ENCODE data around the gene GLIPR1L2.
"Not testable (repeated sequence)": the region's sequence is repeated elsewhere in the genome, so short reads cannot be mapped to it uniquely, and the experiment has no call there.

Gene GLIPR1L2

DNA sequence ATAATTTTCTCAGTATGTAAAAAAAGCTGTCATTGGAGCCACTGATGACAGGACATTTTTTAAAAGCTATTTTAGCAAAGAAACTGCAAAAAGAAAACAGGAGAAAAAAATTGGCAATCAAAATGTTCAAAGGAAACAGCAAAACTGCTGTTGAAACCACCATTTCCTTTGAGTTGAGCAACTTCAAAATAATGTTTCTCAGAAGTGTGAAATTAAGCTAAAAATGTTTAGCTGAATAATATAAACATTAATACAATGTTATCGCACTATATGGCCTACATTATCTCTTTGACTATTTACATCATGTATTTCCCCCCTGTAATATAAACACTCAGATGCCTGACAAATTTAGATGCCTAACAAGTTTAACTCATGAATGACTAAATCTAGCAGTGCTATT, 66.3 kb downstream of the GLIPR1L2 start:
- no peak overlapping the region for H3K4me3 ChIP-seq (ENCODE audit: low read length)
- DNase-seq (ENCODE audit: low read depth) = no peak
- TF ChIP-seq, protein P1, sequence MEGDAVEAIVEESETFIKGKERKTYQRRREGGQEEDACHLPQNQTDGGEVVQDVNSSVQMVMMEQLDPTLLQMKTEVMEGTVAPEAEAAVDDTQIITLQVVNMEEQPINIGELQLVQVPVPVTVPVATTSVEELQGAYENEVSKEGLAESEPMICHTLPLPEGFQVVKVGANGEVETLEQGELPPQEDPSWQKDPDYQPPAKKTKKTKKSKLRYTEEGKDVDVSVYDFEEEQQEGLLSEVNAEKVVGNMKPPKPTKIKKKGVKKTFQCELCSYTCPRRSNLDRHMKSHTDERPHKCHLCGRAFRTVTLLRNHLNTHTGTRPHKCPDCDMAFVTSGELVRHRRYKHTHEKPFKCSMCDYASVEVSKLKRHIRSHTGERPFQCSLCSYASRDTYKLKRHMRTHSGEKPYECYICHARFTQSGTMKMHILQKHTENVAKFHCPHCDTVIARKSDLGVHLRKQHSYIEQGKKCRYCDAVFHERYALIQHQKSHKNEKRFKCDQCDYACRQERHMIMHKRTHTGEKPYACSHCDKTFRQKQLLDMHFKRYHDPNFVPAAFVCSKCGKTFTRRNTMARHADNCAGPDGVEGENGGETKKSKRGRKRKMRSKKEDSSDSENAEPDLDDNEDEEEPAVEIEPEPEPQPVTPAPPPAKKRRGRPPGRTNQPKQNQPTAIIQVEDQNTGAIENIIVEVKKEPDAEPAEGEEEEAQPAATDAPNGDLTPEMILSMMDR (conservative IDR thresholded peaks at IDR 0.05; ENCODE audit: low read length) = no peak

DNA sequence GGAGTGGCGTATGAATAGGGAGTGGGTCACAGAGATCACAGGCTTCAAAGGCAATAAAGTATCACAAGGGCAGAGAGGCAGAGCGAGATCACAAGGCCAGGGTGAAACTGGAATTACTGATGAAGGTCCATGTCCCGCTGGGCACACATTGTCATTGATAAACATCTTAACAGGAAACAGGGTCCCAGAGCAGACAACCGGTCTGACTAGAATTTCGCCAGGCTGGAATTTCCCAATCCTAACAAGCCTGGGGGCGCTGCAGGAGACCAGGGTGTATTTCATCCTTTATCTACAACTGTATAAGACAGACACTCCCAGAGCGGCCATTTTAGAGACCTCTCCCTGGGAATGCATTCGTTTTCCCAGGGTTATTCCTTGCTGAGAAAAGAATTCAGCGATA, 67.0 kb downstream of the GLIPR1L2 start:
- not testable (repeated sequence) for H3K4me3 ChIP-seq (ENCODE audit: low read length); DNase-seq (ENCODE audit: low read depth)

DNA sequence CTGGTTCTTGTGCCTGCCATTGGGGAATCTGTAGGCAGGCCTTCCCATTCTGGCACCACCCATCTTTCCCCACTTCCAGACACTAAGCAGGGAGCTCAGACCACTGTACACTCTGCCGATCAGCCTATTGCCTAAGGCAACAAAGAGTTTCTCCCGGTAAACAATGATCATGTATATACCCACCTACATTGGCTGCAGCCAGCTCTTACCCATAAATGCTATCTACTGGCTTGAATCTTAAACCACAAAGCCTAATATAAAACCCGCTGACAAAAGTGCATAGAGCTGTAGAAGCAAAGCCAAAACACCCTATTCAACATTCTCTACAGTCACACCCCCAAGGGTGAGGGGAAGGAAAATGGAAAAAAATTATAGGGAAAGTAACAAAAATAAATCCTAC, 68.9 kb downstream of the GLIPR1L2 start:
- no peak overlapping the region for H3K4me3 ChIP-seq (ENCODE audit: low read length)
- DNase-seq (ENCODE audit: low read depth) = no peak
- TF ChIP-seq, protein P1 (conservative IDR thresholded peaks at IDR 0.05; ENCODE audit: low read length) = no peak

DNA sequence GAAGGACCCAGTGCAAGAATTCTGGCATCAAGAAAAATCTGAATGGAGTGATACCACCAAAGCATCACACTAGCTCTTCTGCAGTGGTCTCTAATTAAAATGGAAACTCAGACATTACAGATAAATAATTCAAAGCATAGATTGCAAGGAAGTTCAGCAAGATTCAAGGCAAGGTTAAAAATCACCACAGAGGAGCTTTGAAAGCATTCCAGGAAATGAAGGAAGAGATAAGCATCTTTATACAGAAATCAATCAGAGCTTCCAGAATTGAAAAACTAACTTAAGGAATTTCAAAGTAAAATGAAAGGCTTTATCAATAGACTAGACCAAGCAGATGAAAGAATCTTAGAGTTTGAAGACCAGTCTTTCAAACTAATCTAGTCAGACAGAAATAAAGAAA, 69.3 kb downstream of the GLIPR1L2 start:
- TF ChIP-seq, protein P1 (conservative IDR thresholded peaks at IDR 0.05; ENCODE audit: low read length) = no peak
- no peak overlapping the region for H3K4me3 ChIP-seq (ENCODE audit: low read length)
- no peak for DNase-seq (ENCODE audit: low read depth)

DNA sequence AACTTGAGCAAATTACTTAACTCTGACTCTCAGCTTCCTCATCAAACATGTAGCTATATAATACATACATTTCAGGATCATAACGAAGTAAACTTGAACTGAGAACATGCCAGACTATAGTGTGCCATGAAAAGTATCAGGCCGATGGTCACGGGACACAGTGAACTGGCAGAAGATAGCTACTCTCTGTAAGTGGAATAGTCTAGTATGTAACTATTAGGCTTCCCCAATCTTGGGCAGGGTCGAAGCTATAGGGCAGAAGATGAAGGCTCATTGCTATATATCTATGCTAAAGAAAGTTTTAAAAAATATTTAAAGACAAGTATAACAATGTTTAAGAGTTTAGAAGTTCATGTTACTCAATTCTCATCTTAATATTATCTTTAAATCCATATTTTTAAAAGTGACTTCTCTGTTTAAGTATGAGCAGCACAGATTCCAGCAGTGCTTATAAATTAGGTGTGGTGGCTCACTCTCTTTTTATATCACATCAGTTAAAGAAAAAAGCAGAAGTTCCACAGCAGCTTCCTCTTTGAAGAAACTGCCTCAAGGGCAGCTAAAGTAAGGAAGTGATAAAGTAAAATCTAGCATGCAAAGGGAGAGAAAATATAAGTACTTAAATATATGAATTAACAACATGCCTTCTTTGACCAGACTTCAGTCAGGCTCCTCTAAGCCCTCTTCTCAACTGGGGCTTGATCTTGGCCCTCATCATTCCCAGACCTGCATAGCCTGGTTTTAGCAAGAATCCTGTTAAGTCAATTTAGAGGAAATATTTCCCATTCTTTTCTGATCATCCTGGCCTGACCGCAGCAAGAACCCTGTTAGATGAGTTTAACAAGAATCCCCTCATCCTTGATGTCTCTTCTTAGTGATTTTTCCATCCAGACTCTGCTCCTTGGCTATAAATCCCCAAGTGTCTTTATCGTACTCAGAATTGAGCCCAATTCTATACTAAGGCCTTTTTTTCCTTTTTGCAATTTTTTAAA, 81.3 kb downstream of the GLIPR1L2 start:
- TF ChIP-seq, protein P1 (conservative IDR thresholded peaks at IDR 0.05; ENCODE audit: low read length) = no peak

DNA sequence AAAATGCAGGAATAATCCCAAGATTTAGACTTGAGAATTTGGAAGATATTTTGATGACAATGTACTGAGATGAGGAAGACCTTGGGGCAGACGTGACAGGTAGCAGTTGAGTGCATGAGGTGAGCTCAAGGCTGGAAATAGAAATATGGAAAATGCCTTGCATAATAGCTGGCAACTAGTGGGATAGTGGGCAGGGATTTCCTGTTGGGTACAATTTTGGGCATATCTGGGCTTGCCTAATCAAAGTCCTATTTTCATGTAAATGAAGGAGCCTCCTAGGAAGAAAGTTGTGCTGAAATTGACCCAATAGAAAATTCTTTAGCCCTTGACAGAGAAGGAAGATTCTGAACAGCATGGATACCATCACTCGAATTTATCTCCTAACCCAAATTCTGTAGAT, 83.2 kb downstream of the GLIPR1L2 start:
- no peak overlapping the region for H3K4me3 ChIP-seq (ENCODE audit: low read length)
- TF ChIP-seq, protein P1 (conservative IDR thresholded peaks at IDR 0.05; ENCODE audit: low read length) = no peak
- no peak for DNase-seq (ENCODE audit: low read depth)

More for the DNA sequence above, 81.3 kb downstream of the GLIPR1L2 start:
- H3K4me3 ChIP-seq (ENCODE audit: low read length) = no peak overlapping the region
- no peak for DNase-seq (ENCODE audit: low read depth)

DNA sequence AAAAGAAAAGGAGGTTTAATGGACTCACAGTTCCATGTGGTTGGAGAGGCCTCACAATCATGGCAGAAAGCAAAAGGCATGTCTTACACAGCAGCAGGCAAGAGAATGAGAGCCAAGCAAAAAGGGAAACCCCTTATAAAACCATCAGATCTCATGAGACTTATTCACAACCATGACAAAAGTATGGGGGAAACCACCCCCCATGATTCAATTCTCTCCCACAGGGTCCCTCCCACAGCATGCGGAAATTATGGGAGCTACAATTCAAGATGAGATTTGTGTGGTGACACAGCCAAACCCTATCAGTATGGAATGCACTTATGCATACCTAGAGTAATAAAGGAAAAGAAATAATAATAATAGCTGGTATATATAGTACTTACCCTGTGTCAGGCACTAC, 85.2 kb downstream of the GLIPR1L2 start:
- no peak for DNase-seq (ENCODE audit: low read depth)
- TF ChIP-seq, protein P1 (conservative IDR thresholded peaks at IDR 0.05; ENCODE audit: low read length) = no peak
- no peak overlapping the region for H3K4me3 ChIP-seq (ENCODE audit: low read length)

Measured in AG10803 (cell line).